Thoracic aorta (tissue), 2 donors: ENCODE measurements around the gene E4F1. TPM values are rescaled to one million over a fixed set of nuclear protein-coding genes. Genes with fewer than 3 reads are reported as not detected.
A peak's percentile ranks its signal among the peaks of the same experiment; 100 is the strongest.

Experiments
- ATAC-seq: fragments of 150-250 bp; one replicate; pipeline ENCODE4 v1.8.0; 2017; ENCODE audit warnings: low read depth; ENCODE audit not compliant: insufficient number of reproducible peaks, low FRiP score
- DNase-seq: peaks from one replicate; pipeline ENCODE4 v3.0.0-alpha.2; 2020; ENCODE audit warnings: low spot score
- H3K27ac ChIP-seq, 2 donors: fragments of 200-600 bp; sonication (generic); 1 replicate in 1 of 2; 2 replicates in 1 of 2; pipeline ENCODE4 v1.5.1; 2016; ENCODE audit warnings: mild to moderate bottlenecking in 2 of 2, moderate library complexity in 2 of 2
- H3K27me3 ChIP-seq: fragments of 200-600 bp; sonication (generic); replicated peaks from 2 replicates; pipeline ENCODE4 v1.6.0; 2016; ENCODE audit warnings: mild to moderate bottlenecking; ENCODE audit not compliant: insufficient read depth
- H3K36me3 ChIP-seq: fragments of 200-600 bp; sonication (generic); one replicate; pipeline ENCODE4 v1.5.1; 2016
- H3K4me1 ChIP-seq, 2 donors: fragments of 200-600 bp; sonication (generic); 1 replicate in 1 of 2; 2 replicates in 1 of 2; pipeline versions ENCODE4 v1.5.1 to v1.6.0; 2016; ENCODE audit warnings: low read depth in 2 of 2, mild to moderate bottlenecking in 1 of 2; ENCODE audit not compliant: control insufficient read depth in 1 of 2
- H3K4me3 ChIP-seq: fragments of 200-600 bp; sonication (generic); 2 replicates; pipeline ENCODE4 v1.5.1; 2016; ENCODE audit warnings: mild to moderate bottlenecking
- H3K9me3 ChIP-seq: fragments of 200-600 bp; sonication (generic); 2 replicates; pipeline ENCODE4 v1.5.1; 2016
- total RNA-seq, 2 donors: library from RNA; depleted of rRNA; stranded (reverse); fragments of >200 nt; gene quantifications; one replicate each; pipeline versions ENCODE4 v1.1.0 to v1.2.3, GENCODE V29; 2016
- TF ChIP-seq, protein P1 (sequence below): fragments of 200-600 bp; sonication (generic); IDR thresholded peaks from one replicate; pipeline ENCODE4 v1.5.1; 2019; ENCODE audit warnings: antibody characterized with exemption

Gene E4F1
- total RNA-seq, 2 donors from 2014 or later = 44.0 to 50.2 TPM

- peaks cover 18% of the 10 kb centered on the region for H3K36me3 ChIP-seq
- H3K27me3 ChIP-seq = no peaks in the 10 kb centered on the region
- H3K27ac ChIP-seq = peak overlapping the region; percentile 94 to 97
- TF ChIP-seq, protein P1, sequence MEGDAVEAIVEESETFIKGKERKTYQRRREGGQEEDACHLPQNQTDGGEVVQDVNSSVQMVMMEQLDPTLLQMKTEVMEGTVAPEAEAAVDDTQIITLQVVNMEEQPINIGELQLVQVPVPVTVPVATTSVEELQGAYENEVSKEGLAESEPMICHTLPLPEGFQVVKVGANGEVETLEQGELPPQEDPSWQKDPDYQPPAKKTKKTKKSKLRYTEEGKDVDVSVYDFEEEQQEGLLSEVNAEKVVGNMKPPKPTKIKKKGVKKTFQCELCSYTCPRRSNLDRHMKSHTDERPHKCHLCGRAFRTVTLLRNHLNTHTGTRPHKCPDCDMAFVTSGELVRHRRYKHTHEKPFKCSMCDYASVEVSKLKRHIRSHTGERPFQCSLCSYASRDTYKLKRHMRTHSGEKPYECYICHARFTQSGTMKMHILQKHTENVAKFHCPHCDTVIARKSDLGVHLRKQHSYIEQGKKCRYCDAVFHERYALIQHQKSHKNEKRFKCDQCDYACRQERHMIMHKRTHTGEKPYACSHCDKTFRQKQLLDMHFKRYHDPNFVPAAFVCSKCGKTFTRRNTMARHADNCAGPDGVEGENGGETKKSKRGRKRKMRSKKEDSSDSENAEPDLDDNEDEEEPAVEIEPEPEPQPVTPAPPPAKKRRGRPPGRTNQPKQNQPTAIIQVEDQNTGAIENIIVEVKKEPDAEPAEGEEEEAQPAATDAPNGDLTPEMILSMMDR = no peak
- peaks cover 7 to 20% of the 10 kb centered on the region in 2 donors for H3K4me1 ChIP-seq
- DNase-seq (no peak), ATAC-seq (no peak)
- H3K9me3 ChIP-seq = no peaks in the 10 kb centered on the region
- H3K4me3 ChIP-seq = peak overlapping the region; percentile 87
Observed at GRCh38 chr16:2204416-2205103, 18.8 kb upstream of the E4F1 start.

GRCh38 chr16:2205104-2205966 is 18.1 kb upstream of the E4F1 start, which contains the start of gene MLST8:
Gene MLST8 (plus strand): TSS chr16:2205454. CDS start chr16:2206086, 632 bp downstream.
- peaks cover 18% of the 10 kb centered on the region for H3K36me3 ChIP-seq
- no peaks in the 10 kb centered on the region for H3K9me3 ChIP-seq
- TF ChIP-seq, protein P1 = peak; percentile 24
- peak within 1 kb of the TSS; percentile 94 to 97 for H3K27ac ChIP-seq
- no peaks in the 10 kb centered on the region for H3K27me3 ChIP-seq
- H3K4me3 ChIP-seq = peak within 1 kb of the TSS; percentile 87
- ATAC-seq (peak; percentile 78), DNase-seq (peak; percentile 21)
- H3K4me1 ChIP-seq = peaks cover 7 to 20% of the 10 kb centered on the region in 2 donors

DNA sequence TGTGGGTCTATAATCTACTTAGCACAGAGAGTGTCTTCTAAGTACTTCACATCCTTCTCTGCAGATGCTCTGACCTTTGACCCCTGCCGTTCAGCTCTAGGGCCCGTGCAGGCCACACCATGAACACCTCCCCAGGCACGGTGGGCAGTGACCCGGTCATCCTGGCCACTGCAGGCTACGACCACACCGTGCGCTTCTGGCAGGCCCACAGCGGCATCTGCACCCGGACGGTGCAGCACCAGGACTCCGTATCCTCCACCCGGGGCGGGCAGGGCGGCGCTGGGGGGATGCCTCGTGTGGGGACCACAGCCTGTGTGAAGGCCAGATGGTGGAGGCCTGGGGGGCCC is 17.5 kb upstream of the E4F1 start:
- Histone ChIP-seq H3K4me3 (peak overlapping the region; percentile 87), H3K9me3 (no peaks in the 10 kb centered on the region), H3K36me3 (peaks cover 18% of the 10 kb centered on the region), H3K27me3 (no peaks in the 10 kb centered on the region), H3K4me1 (peaks cover 7 to 20% of the 10 kb centered on the region in 2 donors), H3K27ac (peak overlapping the region; percentile 94 to 97)
- no peak for ATAC-seq
- no peak for DNase-seq
- TF ChIP-seq, protein P1 = no peak

DNA sequence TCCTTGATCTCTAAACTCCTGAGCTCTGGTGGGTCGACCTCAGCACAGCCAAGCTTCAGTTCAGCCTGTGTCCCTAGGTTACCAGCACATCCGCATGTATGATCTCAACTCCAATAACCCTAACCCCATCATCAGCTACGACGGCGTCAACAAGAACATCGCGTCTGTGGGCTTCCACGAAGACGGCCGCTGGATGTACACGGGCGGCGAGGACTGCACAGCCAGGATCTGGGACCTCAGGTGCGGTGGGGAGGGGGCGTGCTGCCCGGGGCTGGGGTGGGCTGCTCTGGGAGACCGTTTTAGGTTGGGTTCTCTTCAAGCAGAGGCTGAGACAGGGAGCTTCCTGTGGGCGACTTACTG is 17.0 kb upstream of the E4F1 start:
- ATAC-seq (no peak), DNase-seq (no peak)
- TF ChIP-seq, protein P1 = no peak
- H3K4me1 ChIP-seq = peaks cover 7 to 20% of the 10 kb centered on the region in 2 donors
- no peak overlapping the region for H3K27ac ChIP-seq
- H3K36me3 ChIP-seq = peaks cover 18% of the 10 kb centered on the region
- no peaks in the 10 kb centered on the region for H3K9me3 ChIP-seq
- H3K4me3 ChIP-seq = peak overlapping the region; percentile 87
- H3K27me3 ChIP-seq = no peaks in the 10 kb centered on the region

DNA sequence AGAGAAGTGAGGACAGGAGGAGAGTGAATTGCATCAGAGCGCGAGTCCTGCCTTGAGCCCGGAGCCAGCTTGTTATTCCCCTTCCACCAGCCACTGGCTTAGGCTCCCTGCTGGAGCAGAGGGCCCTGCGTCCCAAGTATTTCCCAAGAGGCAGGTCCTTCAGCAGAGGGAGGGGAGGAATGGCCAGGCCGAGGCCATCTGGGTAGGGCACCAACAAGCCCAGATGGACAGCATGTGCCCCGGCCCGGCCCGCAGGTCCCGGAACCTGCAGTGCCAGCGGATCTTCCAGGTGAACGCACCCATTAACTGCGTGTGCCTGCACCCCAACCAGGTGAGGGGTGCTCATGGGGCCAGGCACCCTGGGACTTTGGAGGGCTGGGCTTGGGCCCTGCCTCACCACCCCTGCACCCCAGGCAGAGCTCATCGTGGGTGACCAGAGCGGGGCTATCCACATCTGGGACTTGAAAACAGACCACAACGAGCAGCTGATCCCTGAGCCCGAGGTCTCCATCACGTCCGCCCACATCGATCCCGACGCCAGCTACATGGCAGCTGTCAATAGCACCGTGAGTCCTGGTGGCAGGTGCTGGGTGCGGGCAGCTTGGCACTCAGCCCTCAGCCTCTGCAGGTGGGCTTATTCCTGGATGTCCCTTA is 16.5 kb upstream of the E4F1 start:
- no peaks in the 10 kb centered on the region for H3K9me3 ChIP-seq
- H3K4me1 ChIP-seq = peaks cover 7 to 22% of the 10 kb centered on the region in 2 donors
- H3K27me3 ChIP-seq = no peaks in the 10 kb centered on the region
- no peak overlapping the region for H3K4me3 ChIP-seq
- H3K36me3 ChIP-seq = peaks cover 18% of the 10 kb centered on the region
- DNase-seq (no peak), ATAC-seq (no peak)
- H3K27ac ChIP-seq = no peak overlapping the region
- TF ChIP-seq, protein P1 = no peak
